ENCODE data around the gene FICD.
A peak's percentile ranks its signal among the peaks of the same experiment; 100 is the strongest.

FICD gene

GRCh38 chr12:108505129-108505528, 9.9 kb upstream of the FICD start:
- TF ChIP-seq, protein P1, sequence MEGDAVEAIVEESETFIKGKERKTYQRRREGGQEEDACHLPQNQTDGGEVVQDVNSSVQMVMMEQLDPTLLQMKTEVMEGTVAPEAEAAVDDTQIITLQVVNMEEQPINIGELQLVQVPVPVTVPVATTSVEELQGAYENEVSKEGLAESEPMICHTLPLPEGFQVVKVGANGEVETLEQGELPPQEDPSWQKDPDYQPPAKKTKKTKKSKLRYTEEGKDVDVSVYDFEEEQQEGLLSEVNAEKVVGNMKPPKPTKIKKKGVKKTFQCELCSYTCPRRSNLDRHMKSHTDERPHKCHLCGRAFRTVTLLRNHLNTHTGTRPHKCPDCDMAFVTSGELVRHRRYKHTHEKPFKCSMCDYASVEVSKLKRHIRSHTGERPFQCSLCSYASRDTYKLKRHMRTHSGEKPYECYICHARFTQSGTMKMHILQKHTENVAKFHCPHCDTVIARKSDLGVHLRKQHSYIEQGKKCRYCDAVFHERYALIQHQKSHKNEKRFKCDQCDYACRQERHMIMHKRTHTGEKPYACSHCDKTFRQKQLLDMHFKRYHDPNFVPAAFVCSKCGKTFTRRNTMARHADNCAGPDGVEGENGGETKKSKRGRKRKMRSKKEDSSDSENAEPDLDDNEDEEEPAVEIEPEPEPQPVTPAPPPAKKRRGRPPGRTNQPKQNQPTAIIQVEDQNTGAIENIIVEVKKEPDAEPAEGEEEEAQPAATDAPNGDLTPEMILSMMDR (IDR thresholded peaks at IDR 0.05; ENCODE audit: control insufficient read depth, insufficient read depth, low read depth, low read length, missing control alignments) = no peak
- DNase-seq (ENCODE audit: low read depth) = no peak
- no peak overlapping the region for H3K4me3 ChIP-seq (ENCODE audit: control insufficient read depth, low read depth, low read length)

DNA sequence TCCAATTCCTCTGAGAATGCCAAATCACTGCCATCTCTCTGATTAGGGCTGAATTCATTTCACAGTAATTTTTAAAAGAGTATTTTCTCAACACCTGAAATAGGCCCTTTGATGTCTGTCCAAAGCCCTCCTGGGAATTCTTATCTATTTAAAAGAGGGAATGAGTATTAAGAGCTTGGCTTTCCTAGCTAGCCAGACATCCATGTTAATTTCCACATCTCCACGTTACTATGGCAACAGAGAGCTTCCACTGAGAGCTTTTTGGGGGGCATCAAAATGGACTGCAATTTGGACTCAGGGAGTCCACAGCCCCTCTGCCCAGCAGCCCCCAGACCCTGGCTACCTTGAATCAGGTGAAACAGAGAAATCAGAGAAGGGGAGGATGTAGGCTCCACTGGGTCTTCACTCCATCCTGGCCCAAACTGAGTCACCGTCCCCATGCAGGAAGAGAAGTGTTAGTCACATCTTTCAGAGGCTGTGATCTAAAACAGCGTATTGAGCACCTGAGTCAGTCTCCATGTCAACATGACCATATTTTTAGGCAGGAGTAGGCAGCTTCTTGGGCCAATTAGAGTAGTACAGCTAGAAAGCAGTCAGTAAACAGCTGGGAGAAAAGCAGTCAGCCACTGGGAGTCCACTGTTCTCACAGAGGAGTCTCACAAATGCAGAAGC, 7.0 kb upstream of the FICD start:
- TF ChIP-seq, protein P1 (IDR thresholded peaks at IDR 0.05; ENCODE audit: control insufficient read depth, insufficient read depth, low read depth, low read length, missing control alignments) = no peak
- DNase-seq (ENCODE audit: low read depth) = no peak
- no peak overlapping the region for H3K4me3 ChIP-seq (ENCODE audit: control insufficient read depth, low read depth, low read length)

DNA sequence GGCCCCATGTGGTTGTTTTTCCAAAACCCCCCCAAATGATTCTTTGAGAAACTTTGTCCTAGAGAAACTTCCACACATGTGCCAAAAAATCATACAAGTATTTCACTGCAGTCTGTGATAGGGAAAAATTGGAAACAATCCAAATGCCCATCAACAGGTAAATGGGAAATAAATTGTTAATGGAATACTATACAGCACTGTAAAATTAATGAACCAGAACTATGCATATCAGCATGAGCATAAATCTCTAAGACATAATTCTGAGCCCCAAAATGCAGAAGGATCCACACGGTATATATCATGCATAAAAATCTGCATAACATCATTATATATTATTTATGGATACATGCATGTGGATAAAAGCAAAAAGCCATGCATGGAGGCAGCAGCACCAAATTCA, 5.3 kb upstream of the FICD start:
- TF ChIP-seq, protein P1 (IDR thresholded peaks at IDR 0.05; ENCODE audit: control insufficient read depth, insufficient read depth, low read depth, low read length, missing control alignments) = no peak

GRCh38 chr12:108510836-108511235, 4.2 kb upstream of the FICD start:
- DNase-seq (ENCODE audit: low read depth) = no peak
- H3K4me3 ChIP-seq (ENCODE audit: control insufficient read depth, low read depth, low read length) = no peak overlapping the region
- TF ChIP-seq, protein P1 (IDR thresholded peaks at IDR 0.05; ENCODE audit: control insufficient read depth, insufficient read depth, low read depth, low read length, missing control alignments) = no peak

More for the DNA sequence above, 5.3 kb upstream of the FICD start:
- no peak overlapping the region for H3K4me3 ChIP-seq (ENCODE audit: control insufficient read depth, low read depth, low read length)
- DNase-seq (ENCODE audit: low read depth) = no peak

DNA sequence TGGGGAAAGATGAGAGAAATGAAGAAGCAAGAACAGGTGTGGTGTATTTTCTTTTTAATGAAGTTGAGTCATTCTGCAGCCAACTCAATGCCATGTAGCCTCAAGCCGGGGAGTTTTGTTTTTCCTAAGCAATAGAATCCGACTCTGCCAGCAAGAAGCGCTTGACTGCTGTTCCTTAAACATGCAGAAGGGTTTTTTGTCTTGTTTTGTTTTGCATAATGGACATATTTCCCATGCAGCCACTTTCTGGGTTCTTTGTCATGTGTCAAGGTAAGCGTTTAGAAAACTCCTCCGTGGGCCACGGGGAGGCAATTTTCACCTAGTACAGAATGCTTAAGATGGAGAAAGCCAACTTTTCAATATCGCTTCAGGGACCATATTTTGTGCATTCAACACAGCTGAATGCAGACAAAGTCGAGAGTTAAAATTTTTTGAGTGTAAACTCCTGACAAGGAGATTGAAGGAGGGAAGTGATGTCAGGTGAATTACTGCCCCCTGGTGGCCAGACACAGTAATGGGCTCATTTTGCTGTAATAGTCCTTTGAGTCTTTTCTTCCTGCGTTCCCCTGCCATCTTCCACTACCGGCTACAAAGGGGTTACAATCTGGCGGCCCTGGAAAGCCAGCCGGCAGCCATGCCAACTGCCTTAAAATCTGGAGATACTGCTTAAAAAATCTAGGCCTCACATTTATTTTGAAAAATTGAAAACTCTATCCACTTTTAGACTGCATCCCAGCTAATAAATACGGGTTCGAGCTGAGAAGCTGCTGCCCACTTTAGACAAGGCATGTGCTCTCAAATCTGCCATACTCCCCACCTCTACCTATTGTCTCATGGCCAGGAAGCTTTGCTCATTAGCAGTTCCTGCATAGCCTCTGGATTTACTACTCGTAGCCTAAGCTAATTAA, 3.2 kb upstream of the FICD start:
- TF ChIP-seq, protein P1 (IDR thresholded peaks at IDR 0.05; ENCODE audit: control insufficient read depth, insufficient read depth, low read depth, low read length, missing control alignments) = peak; percentile 78
- H3K4me3 ChIP-seq (ENCODE audit: control insufficient read depth, low read depth, low read length) = no peak overlapping the region
- DNase-seq (ENCODE audit: low read depth) = peak; percentile 32

GRCh38 chr12:108514468-108514972, 557 bp upstream of the FICD start:
- peak overlapping the region; percentile 11 for H3K4me3 ChIP-seq (ENCODE audit: control insufficient read depth, low read depth, low read length)
- TF ChIP-seq, protein P1 (IDR thresholded peaks at IDR 0.05; ENCODE audit: control insufficient read depth, insufficient read depth, low read depth, low read length, missing control alignments) = no peak
- no peak for DNase-seq (ENCODE audit: low read depth)

All from AG09309 (cell line).